HG02852 (cell line): ENCODE measurements around the gene MKLN1.
A peak's percentile ranks its signal among the peaks of the same experiment; 100 is the strongest.
"Not testable (repeated sequence)": the region's sequence is repeated elsewhere in the genome, so short reads cannot be mapped to it uniquely, and the experiment has no call there.

Source experiments
- ATAC-seq: cut with Tn5 transposase; IDR thresholded peaks from one replicate; pipeline ENCODE4 v1.9.1; 2021; ENCODE audit warnings: mild to moderate bottlenecking, moderate library complexity; ENCODE audit not compliant: unreplicated experiment

MKLN1 gene

DNA sequence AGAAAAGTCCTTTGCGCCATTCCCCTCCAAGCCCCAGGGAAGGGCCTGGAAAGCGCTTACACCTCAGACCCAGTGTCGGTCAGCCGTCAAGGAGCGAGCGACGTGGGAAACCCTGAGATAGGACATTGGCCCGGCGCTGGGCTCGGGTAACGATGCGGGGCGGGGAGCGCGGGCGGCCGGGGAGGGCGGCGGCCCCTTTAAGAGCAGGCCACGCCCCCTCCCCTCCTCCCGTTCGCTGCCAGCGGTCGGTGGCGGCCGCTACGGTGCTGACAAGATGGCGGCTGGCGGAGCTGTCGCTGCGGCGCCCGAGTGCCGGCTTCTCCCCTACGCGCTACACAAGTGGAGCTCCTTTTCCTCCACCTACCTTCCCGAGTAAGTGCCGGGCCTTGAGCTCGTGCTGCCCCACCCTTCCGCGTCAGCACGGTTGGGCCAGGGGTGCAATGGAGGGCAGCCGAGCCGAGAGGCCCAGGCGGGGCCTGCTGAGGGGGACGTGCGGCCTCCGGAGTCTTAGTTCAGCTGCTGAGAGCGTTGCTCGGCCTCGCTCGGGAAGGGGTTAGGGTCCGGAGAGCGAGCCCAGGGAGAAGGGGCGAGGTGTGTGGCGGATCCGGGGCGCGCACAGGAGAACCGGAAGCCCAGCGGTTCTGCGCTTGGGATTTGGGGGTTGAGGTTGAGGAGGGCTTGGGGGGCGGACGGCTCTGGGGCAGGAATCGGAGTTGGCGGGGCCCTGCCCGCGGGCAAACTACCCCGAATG, at the start of gene MKLN1:
MKLN1 (plus strand) TSS at position 251 of the 751 bp plus-strand sequence; CDS start at position 275, 24 bp downstream.
- ATAC-seq, result peak; percentile 88

DNA sequence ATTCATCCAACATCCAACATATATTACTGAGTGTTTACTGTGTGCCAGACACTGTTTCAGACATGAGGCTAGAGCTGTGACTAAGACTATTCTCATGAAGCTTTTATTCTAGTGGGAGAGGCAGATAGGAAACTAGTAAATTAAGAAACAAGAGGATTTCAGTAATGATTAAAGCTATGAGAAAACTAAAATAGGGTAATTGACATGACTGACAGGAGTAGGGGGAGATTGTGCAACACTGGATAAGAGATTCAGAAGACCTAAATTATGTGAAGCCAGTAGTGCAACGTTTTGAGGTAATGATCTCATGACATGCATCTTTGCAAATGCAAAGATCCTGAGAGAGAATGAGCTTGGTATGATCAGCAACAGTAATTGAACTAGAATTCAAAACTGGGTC, 48.6 kb upstream of the MKLN1 start:
- ATAC-seq, result no peak

GRCh38 chr7:131281266-131282048, 46.2 kb upstream of the MKLN1 start:
- ATAC-seq, result no peak

- no peak for ATAC-seq
Observed at GRCh38 chr7:131284702-131285419, 42.8 kb upstream of the MKLN1 start.

GRCh38 chr7:131285556-131285955, 42.1 kb upstream of the MKLN1 start:
- no peak for ATAC-seq

DNA sequence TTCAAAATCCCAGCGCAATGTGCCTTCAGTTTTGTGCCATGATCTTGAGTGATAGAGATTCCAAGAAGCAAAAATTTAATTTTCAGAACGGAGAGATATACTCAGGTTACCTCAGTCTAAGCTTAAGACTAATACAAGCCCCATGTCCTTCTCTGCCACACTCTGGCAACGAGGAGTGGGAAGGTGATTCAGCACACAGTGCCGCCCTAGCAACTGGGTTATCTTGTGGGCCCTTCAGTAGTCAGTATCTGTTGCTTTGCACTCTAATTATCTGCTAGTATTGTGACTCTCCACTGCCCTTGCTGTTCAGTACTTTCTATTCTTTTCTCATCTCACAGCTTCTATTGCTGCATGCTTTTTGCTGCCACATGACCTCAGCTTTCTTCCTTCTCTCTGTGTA, 39.2 kb upstream of the MKLN1 start:
- ATAC-seq, result no peak

DNA sequence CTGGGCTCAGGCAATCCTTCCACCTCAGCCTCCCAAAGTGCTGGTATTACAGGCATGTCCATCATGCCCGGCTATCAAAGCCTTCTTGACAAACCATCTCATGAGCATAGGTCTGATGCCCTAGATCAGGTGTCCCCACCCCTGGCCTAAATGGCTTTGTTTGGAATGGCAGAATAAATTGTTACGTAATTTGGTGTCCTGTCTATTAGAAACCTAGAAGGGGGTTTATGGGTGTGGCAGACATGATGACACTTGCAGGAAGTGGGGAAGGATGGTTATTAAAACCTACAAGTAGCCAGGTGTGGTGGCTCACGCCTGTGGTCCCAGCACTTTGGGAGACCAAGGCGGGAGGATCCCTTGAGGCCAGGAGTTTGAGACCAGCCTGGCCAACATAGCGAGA, 38.6 kb upstream of the MKLN1 start:
- no peak for ATAC-seq

DNA sequence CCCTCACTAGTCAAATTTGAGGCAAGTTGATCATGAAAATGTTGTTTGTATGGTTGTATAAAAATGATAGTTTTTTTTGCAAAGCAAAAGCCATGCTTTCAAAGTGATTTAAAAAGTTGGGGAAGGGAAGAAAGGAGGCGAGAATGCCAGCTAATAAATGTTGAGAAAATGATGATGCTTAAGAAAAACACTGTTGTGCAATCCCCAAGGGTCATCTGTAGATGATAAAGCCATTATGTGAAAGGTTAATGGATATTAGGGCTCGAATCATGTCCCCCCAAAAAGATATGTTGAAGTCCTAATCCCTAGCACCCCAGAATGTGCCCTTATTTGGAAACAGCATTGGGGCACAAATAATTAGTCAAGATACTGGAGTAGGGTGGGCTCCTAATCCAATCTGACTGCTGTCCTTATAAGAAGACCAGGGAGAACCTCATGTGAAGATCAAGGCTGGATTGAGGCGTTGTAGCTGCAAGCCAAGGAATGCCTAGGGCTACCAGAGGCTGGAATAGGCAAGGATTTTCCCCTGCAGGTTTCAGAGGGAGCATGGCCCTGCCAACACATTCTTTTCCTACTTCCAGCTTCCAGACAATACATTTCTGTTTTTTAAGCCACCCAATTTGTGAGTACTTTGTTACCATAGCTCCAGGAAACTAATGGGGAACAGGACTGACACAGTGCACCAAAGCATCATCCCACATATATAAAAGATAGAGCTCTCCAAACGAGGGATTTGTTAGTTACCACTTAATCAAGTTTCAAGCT, 35.4 kb upstream of the MKLN1 start:
- no peak for ATAC-seq

DNA sequence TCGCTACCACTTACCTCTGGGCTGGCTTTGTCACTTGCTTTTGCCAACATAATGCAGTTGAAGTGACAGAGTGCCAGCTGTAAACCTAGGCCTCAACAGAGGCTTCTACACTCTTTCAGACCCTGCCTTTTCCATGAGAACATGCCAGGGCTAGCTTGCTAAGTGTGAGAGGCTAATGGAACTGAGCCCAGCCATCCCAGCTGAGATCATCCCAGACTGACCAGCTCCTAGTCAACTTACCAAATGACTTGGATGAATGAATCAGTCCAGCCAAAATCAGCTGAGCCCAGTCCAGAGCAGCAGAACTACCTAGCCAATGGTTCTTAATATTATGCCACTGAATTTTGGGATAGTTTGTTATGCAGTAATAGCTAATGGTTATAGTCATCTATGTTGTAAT, 34.7 kb upstream of the MKLN1 start:
- ATAC-seq, result no peak

GRCh38 chr7:131294553-131294952, 33.1 kb upstream of the MKLN1 start:
- ATAC-seq, result no peak

- no peak for ATAC-seq
Observed at GRCh38 chr7:131298608-131298992, 29.1 kb upstream of the MKLN1 start.

GRCh38 chr7:131299074-131299473, 28.6 kb upstream of the MKLN1 start:
- ATAC-seq, result no peak

DNA sequence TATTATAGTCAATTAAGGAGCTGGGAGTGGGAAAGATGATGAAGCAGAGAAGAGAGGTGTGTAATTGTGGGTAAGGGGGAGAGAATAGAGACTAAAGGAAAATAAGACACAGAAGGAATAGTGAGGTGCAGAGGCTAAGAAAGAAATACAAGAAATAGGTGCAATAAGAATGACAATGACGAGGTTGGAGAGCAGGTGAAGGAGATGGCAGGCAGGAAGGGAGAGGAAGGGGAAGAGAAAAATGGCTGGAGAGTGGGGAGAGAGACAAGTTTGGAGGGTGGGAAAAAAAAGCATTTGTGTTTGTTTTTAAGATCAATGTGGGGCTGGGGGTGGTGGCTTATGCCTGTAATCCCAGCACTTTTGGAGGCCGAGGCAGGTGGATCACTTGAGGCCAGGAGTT, 27.6 kb upstream of the MKLN1 start:
- no peak for ATAC-seq

DNA sequence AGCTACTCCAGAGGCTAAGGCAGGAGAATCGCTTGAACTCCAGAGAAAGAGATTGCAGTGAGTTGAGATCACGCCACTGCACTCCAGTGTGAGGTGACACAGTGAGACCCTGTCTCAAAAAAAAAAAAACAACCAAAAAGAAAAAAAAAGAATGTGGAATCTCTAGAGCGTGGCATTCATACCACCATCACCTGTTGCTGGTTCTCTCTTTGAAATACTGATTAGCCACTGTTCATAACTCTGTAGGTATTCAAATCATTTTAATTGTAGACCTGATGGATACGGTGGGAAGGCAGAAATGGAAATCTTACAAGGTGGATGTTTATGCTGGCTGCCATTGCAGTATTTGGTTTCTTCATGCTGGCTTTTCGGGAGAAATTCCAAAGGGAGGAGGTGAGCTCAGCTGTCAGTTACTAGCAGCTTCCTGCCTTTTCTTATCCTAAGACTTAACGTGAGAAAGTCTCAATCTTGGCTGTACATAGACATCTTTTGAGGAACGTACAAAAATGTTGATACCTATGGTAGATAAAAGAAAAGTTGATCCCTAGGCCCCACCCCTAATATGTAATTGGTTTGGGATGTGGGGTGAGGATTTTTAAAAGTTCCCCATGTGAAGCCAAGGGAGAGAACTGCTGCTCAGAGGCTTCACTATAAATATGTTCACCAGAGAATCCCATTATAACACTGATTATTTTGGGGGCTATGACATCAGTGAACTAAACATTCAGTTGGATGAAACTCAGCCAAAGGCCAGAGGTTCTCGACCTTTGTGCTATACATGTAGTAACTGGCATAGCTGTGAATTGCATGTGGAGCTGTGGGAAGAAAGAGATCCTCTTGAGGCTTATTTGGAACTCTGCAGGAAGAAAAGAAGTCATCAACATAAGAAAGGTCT, 26.9 kb upstream of the MKLN1 start:
- no peak for ATAC-seq

- no peak for ATAC-seq
Observed at GRCh38 chr7:131302446-131302845, 25.2 kb upstream of the MKLN1 start.

GRCh38 chr7:131302876-131303707, 24.6 kb upstream of the MKLN1 start:
- no peak for ATAC-seq

DNA sequence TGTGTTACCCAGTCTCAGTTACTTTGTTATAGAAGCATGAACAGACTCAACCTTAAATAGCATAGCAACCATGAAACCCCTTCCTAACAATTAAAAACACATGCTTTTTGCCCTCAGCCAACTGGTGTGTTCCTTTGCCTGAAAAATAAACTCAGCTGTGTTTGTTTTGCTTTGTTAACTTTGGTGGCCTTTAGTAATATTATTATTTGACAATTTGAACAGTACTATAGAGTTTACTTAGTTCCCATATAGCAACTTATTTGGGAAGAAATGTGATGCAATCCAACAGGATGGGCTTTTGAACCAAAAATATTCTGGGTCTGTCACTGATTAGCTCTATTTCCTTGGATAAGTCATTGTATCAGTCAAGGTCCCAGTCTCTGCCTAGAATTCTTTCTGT, 22.5 kb upstream of the MKLN1 start:
- ATAC-seq, result no peak

DNA sequence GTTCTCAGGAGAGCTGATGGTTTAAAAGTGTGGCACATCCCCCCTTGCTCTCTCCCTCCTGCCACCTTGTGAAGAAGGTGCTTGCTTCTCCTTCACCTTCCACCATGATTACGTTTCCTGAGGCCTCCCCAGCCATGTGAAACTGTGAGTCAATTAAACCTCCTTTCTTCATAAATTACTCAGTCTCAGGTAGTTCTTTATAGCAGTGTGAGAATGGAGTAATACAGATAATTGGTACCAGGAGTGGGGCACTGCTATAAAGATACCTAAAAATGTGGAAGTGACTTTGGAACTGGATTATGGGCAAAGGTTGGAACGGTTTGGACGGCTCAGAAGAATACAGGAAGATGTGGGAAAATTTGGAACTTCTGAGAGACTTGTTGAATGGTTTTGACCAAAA, 21.6 kb upstream of the MKLN1 start:
- ATAC-seq, result not testable (repeated sequence)

- ATAC-seq, result no peak
Observed at GRCh38 chr7:131306777-131307176, 20.9 kb upstream of the MKLN1 start.
